Activated naive CD4-positive, alpha-beta T cell treated with anti-CD3 and anti-CD28 coated beads, Interleukin-2, amount 50 U/mL, for 72 hours (primary cell): ENCODE measurements around the gene SLC25A13. TPM values are rescaled to one million over a fixed set of nuclear protein-coding genes. Genes with fewer than 3 reads are reported as not detected.

ENCODE experiments used
- ATAC-seq, 2 donors: fragments of 150-1000 bp; cut with Tn5 transposase; 2 replicates each; pipeline ENCODE4 v1.10.0; 2021; ENCODE audit warnings: mild to moderate bottlenecking in 2 of 2, moderate library complexity in 2 of 2
- DNase-seq, 2 donors: peaks; one replicate each; pipeline ENCODE4 v3.0.0; 2021 to 2022; ENCODE audit warnings: low spot score in 2 of 2
- H3K27ac Mint-ChIP-seq, 2 donors: one replicate each; pipeline ENCODE4 v1.8.0; 2022; ENCODE audit warnings: mild to moderate bottlenecking in 2 of 2, mixed read lengths in 2 of 2
- H3K36me3 Mint-ChIP-seq, 2 donors: one replicate each; pipeline ENCODE4 v1.8.0; 2022; ENCODE audit warnings: mixed read lengths in 2 of 2
- H3K9me3 Mint-ChIP-seq, 2 donors: one replicate each; pipeline ENCODE4 v1.8.0; 2022; ENCODE audit warnings: mixed read lengths in 2 of 2
- total RNA-seq, 2 donors: library from RNA; stranded (reverse); gene quantifications; one replicate each; pipeline ENCODE4 v1.2.3, GENCODE V29; 2022

SLC25A13 gene
- total RNA-seq, 2 donors from 2014 or later, result 13.2 to 13.7 TPM

DNA sequence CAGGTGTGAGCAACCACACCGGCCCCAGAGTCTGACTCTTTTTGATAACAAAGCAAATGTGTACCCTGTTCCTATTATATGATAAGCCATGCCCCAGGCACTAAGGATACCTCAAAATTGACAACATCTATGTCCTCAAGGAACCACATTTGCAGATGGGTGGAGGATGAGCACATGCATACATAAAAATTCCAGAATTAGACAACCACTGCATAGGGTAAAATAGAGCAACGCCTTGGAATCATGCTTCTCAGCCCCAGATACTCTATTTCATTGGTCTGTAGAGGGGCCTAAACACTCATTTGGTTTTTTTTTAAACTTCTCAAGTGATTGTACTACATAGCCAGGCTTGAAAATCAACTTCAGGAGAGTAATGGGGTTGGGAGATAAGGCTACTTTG is 78.7 kb downstream of the SLC25A13 start:
- peaks cover 0 to 4% of the 10 kb centered on the region in 2 donors for H3K9me3 Mint-ChIP-seq
- no peaks in the 10 kb centered on the region for H3K36me3 Mint-ChIP-seq
- no peak for DNase-seq
- no peak for ATAC-seq
- no peak overlapping the region for H3K27ac Mint-ChIP-seq

GRCh38 chr7:96241855-96242254 is 80.0 kb downstream of the SLC25A13 start:
- Mint-ChIP-seq H3K36me3 (no peaks in the 10 kb centered on the region), H3K27ac (no peak overlapping the region), H3K9me3 (peaks cover 0 to 9% of the 10 kb centered on the region in 2 donors)
- no peak for DNase-seq
- no peak for ATAC-seq

DNA sequence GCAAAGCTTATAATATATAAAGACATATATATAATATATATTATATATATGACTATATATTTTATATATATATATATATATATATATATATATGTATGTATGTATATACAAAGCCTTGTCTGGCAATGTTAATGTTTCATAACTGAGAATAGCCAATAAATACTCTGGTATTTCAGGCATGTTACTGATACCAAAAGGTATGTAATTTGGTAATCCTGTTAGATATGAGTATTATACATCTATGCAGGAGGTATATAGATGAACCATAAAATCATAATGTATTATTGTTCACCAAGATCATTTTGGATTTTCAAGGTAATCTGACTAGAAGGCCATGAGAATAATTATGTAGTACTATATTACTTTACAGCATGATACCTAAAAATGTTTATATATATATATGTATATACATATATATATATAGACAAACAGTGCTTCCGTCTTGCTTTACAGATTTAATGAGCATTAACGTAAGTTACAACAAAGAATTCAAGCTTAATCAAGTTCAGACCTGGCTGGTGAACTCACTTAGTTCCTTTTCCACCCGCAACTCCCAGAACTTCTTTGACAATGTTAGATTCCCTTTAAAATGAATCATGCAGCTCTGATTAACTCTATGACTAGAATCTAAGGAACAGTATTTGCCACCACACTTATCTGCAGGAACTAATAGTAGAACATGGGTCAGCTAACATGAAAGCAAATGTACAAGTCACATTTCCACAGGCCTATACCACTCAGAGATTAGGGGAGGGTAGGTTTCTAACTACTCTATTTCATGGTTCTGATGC is 82.7 kb downstream of the SLC25A13 start:
- DNase-seq (no peak), ATAC-seq (no peak)
- peaks cover 0 to 9% of the 10 kb centered on the region in 2 donors for H3K9me3 Mint-ChIP-seq

DNA sequence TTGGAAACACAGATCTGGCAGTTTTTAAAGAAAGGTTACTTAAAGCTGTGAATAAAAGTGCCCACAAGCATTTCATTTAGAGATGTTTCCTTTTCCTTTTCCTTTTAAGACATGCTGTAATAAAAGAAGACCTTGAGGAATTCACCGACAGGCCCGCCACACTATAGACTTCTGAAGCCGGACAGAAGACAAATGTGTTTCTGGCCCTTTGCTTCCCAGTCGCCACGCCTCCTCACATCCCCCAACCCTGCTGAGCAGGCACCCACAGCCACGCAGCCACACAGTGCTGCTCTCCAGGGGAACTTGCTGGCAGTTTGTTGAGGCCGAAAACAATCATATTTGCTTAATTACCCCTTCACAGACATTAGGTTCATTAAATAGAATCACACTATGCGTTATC is 83.4 kb downstream of the SLC25A13 start:
- Mint-ChIP-seq H3K36me3 (peaks cover 0 to 6% of the 10 kb centered on the region in 2 donors), H3K27ac (no peak overlapping the region), H3K9me3 (peaks cover 0 to 9% of the 10 kb centered on the region in 2 donors)
- ATAC-seq (no peak), DNase-seq (no peak)

More for the DNA sequence above, 82.7 kb downstream of the SLC25A13 start:
- peaks cover 0 to 2% of the 10 kb centered on the region in 2 donors for H3K36me3 Mint-ChIP-seq
- no peak overlapping the region for H3K27ac Mint-ChIP-seq

DNA sequence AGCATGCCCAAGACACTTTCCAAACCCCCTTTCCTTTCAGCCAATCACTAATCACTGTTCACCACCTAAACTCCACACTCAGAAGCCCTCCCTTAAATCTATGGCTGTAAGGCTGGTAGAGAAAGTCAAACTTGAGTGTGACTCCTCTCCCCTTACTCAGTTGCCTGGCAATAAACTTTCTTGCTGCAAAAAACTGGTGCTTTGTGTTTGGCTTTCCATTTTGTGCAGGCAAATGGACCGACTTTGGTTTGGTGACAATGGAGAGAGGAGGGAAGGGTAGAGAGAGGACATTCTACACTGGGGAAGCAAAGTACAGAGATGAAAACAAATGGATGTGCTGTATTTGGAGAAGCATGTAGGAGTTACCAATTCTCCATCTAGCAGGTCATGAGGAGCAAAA is 84.9 kb downstream of the SLC25A13 start:
- DNase-seq (no peak), ATAC-seq (no peak)
- H3K36me3 Mint-ChIP-seq, result peaks cover 0 to 6% of the 10 kb centered on the region in 2 donors
- H3K9me3 Mint-ChIP-seq, result peaks cover 0 to 5% of the 10 kb centered on the region in 2 donors
- H3K27ac Mint-ChIP-seq, result no peak overlapping the region

- ATAC-seq, result no peak
- H3K9me3 Mint-ChIP-seq, result peaks cover 0 to 5% of the 10 kb centered on the region in 2 donors
- DNase-seq, result no peak
- peaks cover 1 to 6% of the 10 kb centered on the region in 2 donors for H3K36me3 Mint-ChIP-seq
- H3K27ac Mint-ChIP-seq, result peak overlapping the region in 1 of 2 donors; percentile 85
These were observed 85.5 kb downstream of the SLC25A13 start for GRCh38 chr7:96236198-96237039.

DNA sequence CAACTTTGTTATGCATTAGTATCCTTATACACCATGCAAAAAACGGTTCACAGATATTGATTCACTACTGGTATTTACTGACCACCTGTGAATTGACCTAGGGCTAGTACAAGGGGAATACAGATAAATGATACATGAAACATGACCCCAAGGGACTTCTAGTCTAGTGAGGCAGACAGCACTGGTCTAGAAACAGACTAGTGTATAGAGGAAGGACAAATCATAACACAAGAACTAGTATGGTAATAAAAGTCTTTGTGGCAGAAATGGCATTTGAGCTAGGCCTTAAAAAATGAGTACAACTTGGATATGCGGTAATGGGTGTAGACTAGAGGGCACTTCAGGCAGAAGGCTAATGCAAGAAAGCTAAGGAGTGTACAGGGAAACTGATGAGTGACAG is 86.6 kb downstream of the SLC25A13 start:
- Mint-ChIP-seq H3K36me3 (peaks cover 10 to 15% of the 10 kb centered on the region in 2 donors), H3K9me3 (peaks cover 0 to 5% of the 10 kb centered on the region in 2 donors), H3K27ac (no peak overlapping the region)
- DNase-seq (no peak), ATAC-seq (no peak)

GRCh38 chr7:96233528-96234154 is 88.3 kb downstream of the SLC25A13 start:
- H3K36me3 Mint-ChIP-seq, result peaks cover 21 to 23% of the 10 kb centered on the region in 2 donors

DNA sequence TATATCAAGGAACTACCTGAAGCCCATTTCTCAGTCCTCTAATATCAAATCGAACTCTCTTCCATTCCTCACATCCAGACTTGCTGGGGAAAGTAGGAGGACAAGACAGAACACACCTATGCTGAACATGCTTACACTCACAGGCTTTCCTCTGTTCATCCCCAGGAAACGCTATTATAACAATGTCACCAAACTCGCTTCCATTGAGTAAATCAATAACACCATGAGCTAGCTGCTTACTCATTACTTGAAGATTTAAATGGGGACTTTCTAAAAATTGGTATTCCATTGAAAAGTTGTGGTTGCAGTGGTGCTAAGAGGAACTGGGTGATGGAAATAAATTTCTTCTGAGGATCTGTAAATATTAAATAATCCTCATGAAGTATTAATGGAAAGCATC is 88.8 kb downstream of the SLC25A13 start:
- no peak for DNase-seq
- peaks cover 23 to 25% of the 10 kb centered on the region in 2 donors for H3K36me3 Mint-ChIP-seq
- H3K9me3 Mint-ChIP-seq, result peaks cover 5 to 11% of the 10 kb centered on the region in 2 donors
- ATAC-seq, result no peak
- H3K27ac Mint-ChIP-seq, result no peak overlapping the region

More at GRCh38 chr7:96233528-96234154, 88.3 kb downstream of the SLC25A13 start:
- ATAC-seq, result no peak
- DNase-seq, result no peak
- Mint-ChIP-seq H3K27ac (no peak overlapping the region), H3K9me3 (peaks cover 5 to 11% of the 10 kb centered on the region in 2 donors)

GRCh38 chr7:96228760-96229159 is 93.1 kb downstream of the SLC25A13 start:
- Mint-ChIP-seq H3K9me3 (peaks cover 5 to 6% of the 10 kb centered on the region in 2 donors), H3K27ac (no peak overlapping the region), H3K36me3 (peaks cover 17 to 27% of the 10 kb centered on the region in 2 donors)
- no peak for ATAC-seq
- DNase-seq, result no peak

DNA sequence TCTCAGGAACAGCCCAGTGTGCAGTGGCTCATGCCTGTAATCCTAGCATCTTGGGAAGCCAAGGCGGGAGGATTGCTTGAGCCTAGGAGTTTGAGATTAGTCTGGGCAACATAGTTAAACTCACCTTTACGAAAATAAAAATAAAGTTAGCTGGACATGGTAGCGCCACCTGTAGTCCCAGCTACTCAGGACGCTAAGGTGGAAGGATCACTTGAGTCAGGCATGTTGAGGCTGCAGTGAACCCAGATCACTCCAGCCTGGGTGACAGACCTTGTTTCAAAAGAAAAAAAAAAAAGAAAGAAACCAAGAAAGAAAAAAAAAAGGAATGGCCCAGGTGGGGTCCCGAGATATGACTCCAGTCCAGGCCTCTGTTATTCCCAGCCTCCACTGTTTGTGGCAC is 96.6 kb downstream of the SLC25A13 start:
- ATAC-seq, result no peak
- no peak for DNase-seq
- Mint-ChIP-seq H3K36me3 (peaks cover 8 to 16% of the 10 kb centered on the region in 2 donors), H3K9me3 (peaks cover 5 to 6% of the 10 kb centered on the region in 2 donors), H3K27ac (no peak overlapping the region)

DNA sequence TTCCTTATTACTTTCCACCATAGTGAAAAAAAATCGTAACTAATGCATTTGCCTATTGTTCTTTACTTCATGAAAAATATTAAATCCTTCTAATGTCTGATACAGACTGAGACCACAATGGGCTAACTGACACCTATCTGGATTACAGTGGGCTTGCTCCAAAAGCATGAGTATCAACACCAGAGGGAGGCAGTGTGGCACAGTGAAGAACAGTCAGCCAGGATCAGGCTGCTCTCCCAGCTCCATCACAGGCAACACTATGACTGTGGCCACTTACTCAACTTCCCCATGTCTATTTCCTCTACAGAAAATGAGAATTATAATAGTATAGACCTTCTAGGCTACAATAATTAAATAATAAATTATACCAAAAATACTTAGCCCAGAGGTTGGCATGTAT is 97.2 kb downstream of the SLC25A13 start:
- H3K27ac Mint-ChIP-seq, result no peak overlapping the region
- peaks cover 5 to 11% of the 10 kb centered on the region in 2 donors for H3K36me3 Mint-ChIP-seq
- no peak for DNase-seq
- ATAC-seq, result peak in 1 of 2 donors; percentile 52
- H3K9me3 Mint-ChIP-seq, result peaks cover 3% of the 10 kb centered on the region in 2 donors

DNA sequence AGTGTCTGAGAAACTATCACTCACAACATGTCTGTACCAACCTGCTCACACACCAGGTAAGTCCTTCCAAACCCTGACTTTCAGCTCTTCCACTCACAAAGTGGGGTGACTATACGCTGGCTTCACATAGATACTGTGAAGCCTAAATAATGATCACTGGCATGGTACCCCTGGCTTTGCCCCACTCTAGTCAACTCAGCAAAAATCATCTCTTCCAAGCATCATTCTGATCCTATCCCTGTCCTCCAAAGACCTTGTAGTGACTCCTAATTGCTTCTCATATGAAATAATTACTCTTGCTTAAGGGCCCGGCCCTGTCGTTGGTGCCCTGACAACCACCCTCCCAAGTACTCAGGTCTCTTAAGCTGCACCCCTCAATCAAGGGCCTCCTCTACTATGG is 97.8 kb downstream of the SLC25A13 start:
- H3K27ac Mint-ChIP-seq, result no peak overlapping the region
- DNase-seq (no peak), ATAC-seq (no peak)
- peaks cover 0 to 5% of the 10 kb centered on the region in 2 donors for H3K36me3 Mint-ChIP-seq
- no peaks in the 10 kb centered on the region for H3K9me3 Mint-ChIP-seq

- Mint-ChIP-seq H3K27ac (no peak overlapping the region), H3K36me3 (no peaks in the 10 kb centered on the region), H3K9me3 (no peaks in the 10 kb centered on the region)
- no peak for DNase-seq
- ATAC-seq, result no peak
These were observed 100.0 kb downstream of the SLC25A13 start for GRCh38 chr7:96221888-96222287.

- DNase-seq (no peak), ATAC-seq (no peak)
- peaks cover 2 to 4% of the 10 kb centered on the region in 2 donors for H3K9me3 Mint-ChIP-seq
- H3K36me3 Mint-ChIP-seq, result peaks cover 0 to 5% of the 10 kb centered on the region in 2 donors
- H3K27ac Mint-ChIP-seq, result no peak overlapping the region
These were observed 102.3 kb downstream of the SLC25A13 start for GRCh38 chr7:96219378-96220130.

GRCh38 chr7:96218664-96219243 is 103.1 kb downstream of the SLC25A13 start:
- peaks cover 2 to 4% of the 10 kb centered on the region in 2 donors for H3K9me3 Mint-ChIP-seq

More at GRCh38 chr7:96218664-96219243, 103.1 kb downstream of the SLC25A13 start:
- Mint-ChIP-seq H3K36me3 (peaks cover 0 to 5% of the 10 kb centered on the region in 2 donors), H3K27ac (no peak overlapping the region)
- no peak for ATAC-seq
- DNase-seq, result no peak
